Nephron (organoid): ENCODE measurements around the gene TRPM8.
"Not testable (repeated sequence)": the region's sequence is repeated elsewhere in the genome, so short reads cannot be mapped to it uniquely, and the experiment has no call there.

Source experiments
- H3K27ac Mint-ChIP-seq, 3 experiments: 2 replicates each; pipeline ENCODE4 v1.8.0; 2020; ENCODE audit warnings: mixed read lengths in 3 of 3, mild to moderate bottlenecking in 2 of 3, moderate library complexity in 1 of 3
- H3K27me3 Mint-ChIP-seq: 2 replicates; pipeline ENCODE4 v1.8.0; 2021; ENCODE audit warnings: low read depth, mild to moderate bottlenecking, moderate library complexity, mixed read lengths
- H3K36me3 Mint-ChIP-seq: 2 replicates; pipeline ENCODE4 v1.8.0; 2020; ENCODE audit warnings: low read depth, mixed read lengths
- H3K4me1 Mint-ChIP-seq: 2 replicates; pipeline ENCODE4 v1.8.0; 2020; ENCODE audit warnings: mixed read lengths
- H3K4me3 Mint-ChIP-seq, 3 experiments: 2 replicates each; pipeline ENCODE4 v1.8.0; 2020; ENCODE audit warnings: mild to moderate bottlenecking in 3 of 3, mixed read lengths in 3 of 3, moderate library complexity in 2 of 3
- H3K9me3 Mint-ChIP-seq: 2 replicates; pipeline ENCODE4 v1.8.0; 2020; ENCODE audit warnings: mixed read lengths
- CTCF ChIP-seq, 3 experiments: fragments of 200-600 bp; sonication (generic); IDR thresholded peaks; one replicate each; pipeline ENCODE4 v1.5.0; 2021; ENCODE audit warnings: antibody characterized with exemption in 3 of 3; ENCODE audit not compliant: unreplicated experiment in 3 of 3

The TRPM8 gene

DNA sequence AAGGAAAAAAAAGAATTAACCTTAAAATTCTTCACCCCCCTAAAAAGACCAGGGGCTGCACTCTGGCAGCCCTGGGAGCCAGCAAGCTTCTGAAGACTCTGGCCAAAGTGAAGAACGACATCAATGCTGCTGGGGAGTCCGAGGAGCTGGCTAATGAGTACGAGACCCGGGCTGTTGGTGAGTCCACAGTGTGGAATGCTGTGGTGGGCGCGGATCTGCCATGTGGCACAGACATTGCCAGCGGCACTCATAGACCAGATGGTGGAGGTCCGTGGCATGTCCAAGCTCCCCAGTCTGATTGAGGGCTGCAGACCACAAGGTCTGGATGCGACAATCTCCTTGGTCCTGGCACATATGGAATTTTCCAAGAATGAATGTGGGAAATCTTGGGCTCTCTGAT, 47.4 kb downstream of the TRPM8 start:
- H3K27ac Mint-ChIP-seq, result no peak overlapping the region
- no peak overlapping the region for H3K4me3 Mint-ChIP-seq
- H3K9me3 Mint-ChIP-seq, result no peaks in the 10 kb centered on the region
- H3K4me1 Mint-ChIP-seq, result peaks cover 4% of the 10 kb centered on the region
- H3K36me3 Mint-ChIP-seq, result no peaks in the 10 kb centered on the region
- no peaks in the 10 kb centered on the region for H3K27me3 Mint-ChIP-seq
- TF ChIP-seq CTCF (IDR thresholded peaks at IDR 0.05; ENCODE audit: unreplicated experiment in 3 of 3), result no peak

- Mint-ChIP-seq H3K27me3 (no peaks in the 10 kb centered on the region), H3K9me3 (no peaks in the 10 kb centered on the region), H3K4me1 (peaks cover 4% of the 10 kb centered on the region), H3K4me3 (no peak overlapping the region), H3K36me3 (no peaks in the 10 kb centered on the region), H3K27ac (no peak overlapping the region)
- no peak for TF ChIP-seq CTCF (IDR thresholded peaks at IDR 0.05; ENCODE audit: unreplicated experiment in 3 of 3)
These were observed 47.9 kb downstream of the TRPM8 start for GRCh38 chr2:233965032-233965603.

DNA sequence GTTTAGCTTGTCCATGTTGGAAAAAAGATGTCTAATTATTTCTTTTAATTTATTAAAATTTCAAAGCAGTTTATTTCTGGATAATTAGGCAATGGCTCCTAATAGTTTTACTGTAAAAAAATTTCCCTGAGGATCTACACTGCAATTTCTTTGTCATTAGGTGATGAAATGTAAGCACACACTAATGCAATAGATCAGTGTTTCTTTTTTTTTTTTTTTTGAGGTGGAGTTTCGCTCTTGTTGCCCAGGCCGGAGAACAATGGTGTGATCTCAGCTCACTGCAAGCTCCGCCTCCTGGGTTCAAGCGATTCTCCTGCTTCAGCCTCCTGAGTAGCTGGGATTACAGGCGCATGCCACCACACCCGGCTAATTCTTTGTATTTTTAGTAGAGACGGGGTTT, 48.5 kb downstream of the TRPM8 start:
- not testable (repeated sequence) for H3K27ac Mint-ChIP-seq, H3K27me3 Mint-ChIP-seq, H3K36me3 Mint-ChIP-seq, H3K4me1 Mint-ChIP-seq, H3K4me3 Mint-ChIP-seq, H3K9me3 Mint-ChIP-seq

- no peaks in the 10 kb centered on the region for H3K9me3 Mint-ChIP-seq
- H3K27ac Mint-ChIP-seq, result no peak overlapping the region
- peaks cover 4% of the 10 kb centered on the region for H3K4me1 Mint-ChIP-seq
- no peaks in the 10 kb centered on the region for H3K36me3 Mint-ChIP-seq
- no peak for TF ChIP-seq CTCF (IDR thresholded peaks at IDR 0.05; ENCODE audit: unreplicated experiment in 3 of 3)
- H3K4me3 Mint-ChIP-seq, result no peak overlapping the region
- no peaks in the 10 kb centered on the region for H3K27me3 Mint-ChIP-seq
These were observed 49.2 kb downstream of the TRPM8 start for GRCh38 chr2:233966388-233966787.

- H3K9me3 Mint-ChIP-seq, result no peaks in the 10 kb centered on the region
- no peak for TF ChIP-seq CTCF (IDR thresholded peaks at IDR 0.05; ENCODE audit: unreplicated experiment in 3 of 3)
- no peak overlapping the region for H3K27ac Mint-ChIP-seq
- no peak overlapping the region for H3K4me3 Mint-ChIP-seq
- H3K4me1 Mint-ChIP-seq, result peaks cover 4% of the 10 kb centered on the region
- H3K27me3 Mint-ChIP-seq, result no peaks in the 10 kb centered on the region
- no peaks in the 10 kb centered on the region for H3K36me3 Mint-ChIP-seq
These were observed 50.0 kb downstream of the TRPM8 start for GRCh38 chr2:233967164-233967563.

DNA sequence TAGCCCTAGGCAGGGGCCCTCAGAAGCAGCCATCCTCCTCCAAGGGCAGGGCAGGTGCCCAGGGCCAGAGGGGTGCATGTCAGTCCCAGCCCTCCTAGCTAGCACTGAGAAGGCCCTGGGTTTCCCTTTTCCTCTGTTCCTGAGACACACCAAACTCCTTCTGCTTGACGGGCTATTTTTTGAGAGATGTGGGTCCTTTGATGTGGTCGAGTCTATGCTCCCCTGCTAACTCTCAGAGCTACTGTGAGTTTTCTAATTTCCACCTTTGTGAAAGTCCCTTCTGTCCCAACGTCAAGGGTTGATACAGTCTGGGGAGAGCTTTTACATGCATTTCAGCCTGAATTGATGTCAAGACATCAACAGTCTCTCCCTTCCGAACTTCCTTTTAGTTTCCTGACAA, 51.4 kb downstream of the TRPM8 start:
- no peak for TF ChIP-seq CTCF (IDR thresholded peaks at IDR 0.05; ENCODE audit: unreplicated experiment in 3 of 3)
- H3K4me1 Mint-ChIP-seq, result peaks cover 4% of the 10 kb centered on the region
- H3K27ac Mint-ChIP-seq, result no peak overlapping the region
- H3K36me3 Mint-ChIP-seq, result no peaks in the 10 kb centered on the region
- H3K27me3 Mint-ChIP-seq, result no peaks in the 10 kb centered on the region
- no peaks in the 10 kb centered on the region for H3K9me3 Mint-ChIP-seq
- no peak overlapping the region for H3K4me3 Mint-ChIP-seq

GRCh38 chr2:233972460-233972859, 55.3 kb downstream of the TRPM8 start:
- H3K9me3 Mint-ChIP-seq, H3K27me3 Mint-ChIP-seq, H3K27ac Mint-ChIP-seq, H3K36me3 Mint-ChIP-seq, H3K4me3 Mint-ChIP-seq: not testable (repeated sequence)
- H3K4me1 Mint-ChIP-seq, result peaks cover 13% of the 10 kb centered on the region
